Measurements from ENCODE around the gene UBE2E3. TPM values are rescaled to one million over a fixed set of nuclear protein-coding genes. Genes with fewer than 3 reads are reported as not detected.
A peak's percentile ranks its signal among the peaks of the same experiment; 100 is the strongest.

Gene UBE2E3
- total and polyA plus RNA-seq, 2 experiments from 2014 or later, result 111 to 112 TPM

DNA sequence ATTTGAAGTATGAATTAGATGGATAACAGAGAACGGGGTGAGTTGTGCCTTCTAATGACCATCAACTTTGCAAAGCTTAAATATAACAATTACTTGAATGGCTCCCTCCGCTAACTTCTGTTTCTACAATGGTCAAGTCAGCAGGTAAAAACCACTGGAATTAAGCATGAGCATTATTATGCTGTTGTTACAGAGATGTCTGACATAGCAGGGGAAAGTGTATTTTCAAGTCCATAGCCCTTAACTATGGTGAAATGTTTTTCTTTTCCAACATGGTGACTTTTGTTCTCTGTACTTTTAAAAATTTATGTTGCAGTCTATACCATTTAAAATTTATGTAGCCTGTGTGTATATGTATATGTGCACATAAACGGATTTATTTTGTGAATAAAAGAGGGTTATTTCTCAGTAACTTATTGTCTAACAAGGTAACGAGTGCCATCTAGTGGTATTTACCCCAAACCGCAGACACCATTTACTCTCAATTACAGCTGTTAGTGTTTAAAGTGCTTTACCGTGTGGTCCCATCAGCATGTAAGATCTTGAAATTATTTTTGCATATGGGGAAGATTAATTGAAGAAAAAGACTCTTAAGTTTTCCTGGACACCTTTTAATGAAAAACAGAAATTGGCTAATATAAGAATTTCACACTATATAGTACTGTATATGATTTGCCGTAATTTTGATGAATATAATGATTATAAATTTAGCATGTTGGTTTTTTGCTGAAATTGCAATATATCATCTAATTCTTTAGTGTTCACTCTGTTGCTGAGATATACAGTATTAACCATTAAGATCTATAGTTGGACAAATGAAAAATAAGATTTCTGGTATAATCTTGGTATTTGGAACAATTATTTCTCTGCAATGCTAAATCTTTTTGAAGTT is 78.2 kb downstream of the UBE2E3 start:
- Histone ChIP-seq H3F3A (replicated peaks; ENCODE audit: low read depth) (no peaks in the 10 kb centered on the region), H3K36me3 (ENCODE audit: insufficient read depth) (no peaks in the 10 kb centered on the region; the same call in 1 of the 2 replicates), H4K20me1 (replicated peaks; ENCODE audit: insufficient read depth) (no peaks in the 10 kb centered on the region), H3K79me2 (replicated peaks; ENCODE audit: insufficient read depth) (peaks cover 40% of the 10 kb centered on the region), H2AFZ (no peak overlapping the region), H3K27ac (ENCODE audit: low read depth) (no peak overlapping the region), H3K4me1 (ENCODE audit: insufficient read depth) (peaks cover 23% of the 10 kb centered on the region), H3K27me3 (ENCODE audit: insufficient read depth) (no peaks in the 10 kb centered on the region), H3K9me2 (ENCODE audit: insufficient read depth) (no peaks in the 10 kb centered on the region), H3K4me2 (peak overlapping the region; percentile 13; the same call in 1 of the 2 replicates), H3K4me3 (no peak overlapping the region)
- DNase-seq (ENCODE audit: low spot score) (peak; percentile 75), ATAC-seq (peak; percentile 49)
- Mint-ChIP-seq H3K36me3 (ENCODE audit: low read depth) (peaks cover 14% of the 10 kb centered on the region; the same call in 2 of the 3 replicates), H3K27me3 (ENCODE audit: insufficient read depth, low read depth, poor library complexity) (no peaks in the 10 kb centered on the region), H3K9me3 (no peaks in the 10 kb centered on the region), H3K27ac (no peak overlapping the region), H3K4me1 (peaks cover 38% of the 10 kb centered on the region), H3K4me3 (no peak overlapping the region)
- peak; percentile 76 to 99 for TF ChIP-seq CTCF (conservative IDR thresholded peaks at IDR 0.05; ENCODE audit: low read depth in 2 of 2)
- no peak for TF ChIP-seq ZNF114 (CRISPR knock-in tag; IDR thresholded peaks at IDR 0.05)
- peak; percentile 46; the same call in 1 of the 2 replicates for TF ChIP-seq NANOG (IDR thresholded peaks at IDR 0.05; ENCODE audit: borderline replicate concordance)

- peaks cover 35% of the 10 kb centered on the region for H3K79me2 ChIP-seq (replicated peaks; ENCODE audit: insufficient read depth)
- Mint-ChIP-seq H3K27ac (peak overlapping the region; percentile 27; the same call in 1 of the 2 replicates), H3K9me3 (no peaks in the 10 kb centered on the region), H3K4me1 (peaks cover 19% of the 10 kb centered on the region; the same call in 2 of the 3 replicates), H3K36me3 (ENCODE audit: low read depth) (peaks cover 4% of the 10 kb centered on the region; the same call in 1 of the 3 replicates), H3K4me3 (no peak overlapping the region), H3K27me3 (ENCODE audit: insufficient read depth, low read depth, poor library complexity) (no peaks in the 10 kb centered on the region)
- no peaks in the 10 kb centered on the region for H3K27me3 ChIP-seq (ENCODE audit: insufficient read depth)
- H4K20me1 ChIP-seq (replicated peaks; ENCODE audit: insufficient read depth), result no peaks in the 10 kb centered on the region
- H3K4me1 ChIP-seq (ENCODE audit: insufficient read depth), result peaks cover 7% of the 10 kb centered on the region; the same call in 1 of the 2 replicates
- no peaks in the 10 kb centered on the region for H3F3A ChIP-seq (replicated peaks; ENCODE audit: low read depth)
- no peaks in the 10 kb centered on the region for H3K9me2 ChIP-seq (ENCODE audit: insufficient read depth)
- H3K4me2 ChIP-seq, result no peak overlapping the region
- no peak overlapping the region for H3K27ac ChIP-seq (ENCODE audit: low read depth)
- no peak for ATAC-seq
- no peak overlapping the region for H3K4me3 ChIP-seq
- no peaks in the 10 kb centered on the region; the same call in 1 of the 2 replicates for H3K36me3 ChIP-seq (ENCODE audit: insufficient read depth)
- no peak for DNase-seq (ENCODE audit: low spot score)
- H2AFZ ChIP-seq, result no peak overlapping the region
- TF ChIP-seq CTCF (conservative IDR thresholded peaks at IDR 0.05; ENCODE audit: low read depth in 2 of 2) (no peak), POLR2AphosphoS5 (IDR thresholded peaks at IDR 0.05; ENCODE audit: low read depth) (no peak), ETS1 (IDR thresholded peaks at IDR 0.05) (no peak), JUNB (IDR thresholded peaks at IDR 0.05; ENCODE audit: unreplicated experiment) (no peak), EZH2phosphoT487 (IDR thresholded peaks at IDR 0.05; ENCODE audit: unreplicated experiment) (no peak), EZH2 (IDR thresholded peaks at IDR 0.05; ENCODE audit: low read depth, unreplicated experiment) (no peak), STAT1 (IDR thresholded peaks at IDR 0.05; ENCODE audit: unreplicated experiment) (no peak), CREB1 (CRISPR knock-in tag; IDR thresholded peaks at IDR 0.05; ENCODE audit: low read depth) (no peak)
- TF ChIP-seq, protein P1, sequence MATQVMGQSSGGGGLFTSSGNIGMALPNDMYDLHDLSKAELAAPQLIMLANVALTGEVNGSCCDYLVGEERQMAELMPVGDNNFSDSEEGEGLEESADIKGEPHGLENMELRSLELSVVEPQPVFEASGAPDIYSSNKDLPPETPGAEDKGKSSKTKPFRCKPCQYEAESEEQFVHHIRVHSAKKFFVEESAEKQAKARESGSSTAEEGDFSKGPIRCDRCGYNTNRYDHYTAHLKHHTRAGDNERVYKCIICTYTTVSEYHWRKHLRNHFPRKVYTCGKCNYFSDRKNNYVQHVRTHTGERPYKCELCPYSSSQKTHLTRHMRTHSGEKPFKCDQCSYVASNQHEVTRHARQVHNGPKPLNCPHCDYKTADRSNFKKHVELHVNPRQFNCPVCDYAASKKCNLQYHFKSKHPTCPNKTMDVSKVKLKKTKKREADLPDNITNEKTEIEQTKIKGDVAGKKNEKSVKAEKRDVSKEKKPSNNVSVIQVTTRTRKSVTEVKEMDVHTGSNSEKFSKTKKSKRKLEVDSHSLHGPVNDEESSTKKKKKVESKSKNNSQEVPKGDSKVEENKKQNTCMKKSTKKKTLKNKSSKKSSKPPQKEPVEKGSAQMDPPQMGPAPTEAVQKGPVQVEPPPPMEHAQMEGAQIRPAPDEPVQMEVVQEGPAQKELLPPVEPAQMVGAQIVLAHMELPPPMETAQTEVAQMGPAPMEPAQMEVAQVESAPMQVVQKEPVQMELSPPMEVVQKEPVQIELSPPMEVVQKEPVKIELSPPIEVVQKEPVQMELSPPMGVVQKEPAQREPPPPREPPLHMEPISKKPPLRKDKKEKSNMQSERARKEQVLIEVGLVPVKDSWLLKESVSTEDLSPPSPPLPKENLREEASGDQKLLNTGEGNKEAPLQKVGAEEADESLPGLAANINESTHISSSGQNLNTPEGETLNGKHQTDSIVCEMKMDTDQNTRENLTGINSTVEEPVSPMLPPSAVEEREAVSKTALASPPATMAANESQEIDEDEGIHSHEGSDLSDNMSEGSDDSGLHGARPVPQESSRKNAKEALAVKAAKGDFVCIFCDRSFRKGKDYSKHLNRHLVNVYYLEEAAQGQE (IDR thresholded peaks at IDR 0.05; ENCODE audit: unreplicated experiment), result no peak
Measured at GRCh38 chr2:181063696-181064095, 83.3 kb downstream of the UBE2E3 start.

Measured in GM23338 (cell line).